OCI-LY3 (cell line): ENCODE data around the gene CDC42BPA.

Experiments
- H2AFZ ChIP-seq: fragments of 200-600, 300-600 bp; shearing (Covaris generic); 2 replicates; pipeline ENCODE4 v1.6.0; 2014; ENCODE audit warnings: antibody characterized with exemption, low read depth, low read length
- H3K27ac ChIP-seq: fragments of 200-600, 300-600 bp; sonication (generic); 2 replicates; pipeline ENCODE4 v1.5.1; 2014; ENCODE audit warnings: mild to moderate bottlenecking, low read length, moderate library complexity, mixed read lengths
- H3K27me3 ChIP-seq: fragments of 200-600, 300-600 bp; sonication (generic); 2 replicates; pipeline ENCODE4 v1.6.1; 2014; ENCODE audit warnings: low read depth, low read length, mixed read lengths
- H3K36me3 ChIP-seq: fragments of 200-600, 300-600 bp; sonication (generic); replicated peaks from 2 replicates; pipeline ENCODE3; 2014; ENCODE audit warnings: low read depth, low read length, mixed read lengths
- H3K4me1 ChIP-seq: fragments of 300-600, 200-600 bp; sonication (generic); 2 replicates; pipeline ENCODE4 v1.6.1; 2014; ENCODE audit warnings: low read length, mixed read lengths
- H3K4me2 ChIP-seq: fragments of 200-600, 300-600 bp; sonication (generic); 2 replicates; pipeline ENCODE4 v1.6.1; 2014; ENCODE audit warnings: low read length, mixed read lengths
- H3K4me3 ChIP-seq: fragments of 300-600, 200-600 bp; sonication (generic); 2 replicates; pipeline ENCODE4 v1.5.1; 2014; ENCODE audit warnings: antibody characterized with exemption, mild to moderate bottlenecking, low read length, moderate library complexity
- H3K79me2 ChIP-seq: fragments of 300-600, 200-600 bp; shearing (Covaris generic); 2 replicates; pipeline ENCODE4 v1.6.1; 2014; ENCODE audit warnings: mild to moderate bottlenecking, low read length, mixed read lengths
- H3K9ac ChIP-seq: fragments of 300-600, 200-600 bp; shearing (Covaris generic); 2 replicates; pipeline ENCODE4 v1.6.0; 2014; ENCODE audit warnings: mild to moderate bottlenecking, low read length, moderate library complexity
- H3K9me3 ChIP-seq: fragments of 200-600, 300-600 bp; shearing (Covaris generic); 2 replicates; pipeline ENCODE4 v1.6.1; 2014; ENCODE audit warnings: low read length, mixed read lengths; ENCODE audit not compliant: insufficient read depth
- H4K20me1 ChIP-seq: fragments of 200-600, 300-600 bp; sonication (generic); 2 replicates; pipeline ENCODE4 v1.6.1; 2016; ENCODE audit warnings: low read length, mixed read lengths; ENCODE audit not compliant: insufficient read depth
- EZH2phosphoT487 ChIP-seq: fragments of 200-600 bp; shearing (Covaris generic); IDR thresholded peaks from 2 replicates; pipeline ENCODE4 v1.6.1; 2018; ENCODE audit warnings: antibody characterized with exemption, mixed run types, low read depth
- TF ChIP-seq, protein P1 (sequence below): fragments of 200-600, 300-600 bp; sonication (generic); IDR thresholded peaks from 2 replicates; pipeline ENCODE4 v1.5.1; 2014; ENCODE audit warnings: antibody characterized with exemption, low read length, low read depth

The CDC42BPA gene

DNA sequence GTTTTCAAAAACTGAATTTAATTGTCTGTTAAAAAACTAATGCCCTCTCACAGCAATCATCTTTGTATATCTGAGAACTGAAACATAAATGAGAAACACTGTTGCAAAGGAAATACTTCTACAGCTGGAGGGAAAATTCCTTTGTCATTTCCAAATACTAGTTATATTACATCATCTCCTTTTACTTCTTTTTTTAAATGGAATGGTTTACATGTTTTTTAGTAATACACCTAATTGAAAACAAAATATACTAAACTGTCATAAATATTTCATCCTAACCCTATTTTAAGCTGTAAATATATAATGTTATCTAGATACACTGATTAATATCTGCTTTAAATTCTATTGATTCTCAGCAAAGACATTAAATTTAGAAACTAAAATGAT is 19.1 kb downstream of the CDC42BPA start:
- Histone ChIP-seq H3K4me3 (no peak overlapping the region), H2AFZ (no peak overlapping the region), H3K36me3 (no peaks in the 10 kb centered on the region), H3K4me2 (no peak overlapping the region), H3K79me2 (no peaks in the 10 kb centered on the region), H3K27ac (no peak overlapping the region), H3K9me3 (no peaks in the 10 kb centered on the region), H3K4me1 (no peaks in the 10 kb centered on the region), H3K27me3 (0 out of 2 replicates have a peak, but pooled peaks cover 3% of the 10 kb centered on the region), H4K20me1 (no peaks in the 10 kb centered on the region), H3K9ac (no peak overlapping the region)
- TF ChIP-seq, protein P1, sequence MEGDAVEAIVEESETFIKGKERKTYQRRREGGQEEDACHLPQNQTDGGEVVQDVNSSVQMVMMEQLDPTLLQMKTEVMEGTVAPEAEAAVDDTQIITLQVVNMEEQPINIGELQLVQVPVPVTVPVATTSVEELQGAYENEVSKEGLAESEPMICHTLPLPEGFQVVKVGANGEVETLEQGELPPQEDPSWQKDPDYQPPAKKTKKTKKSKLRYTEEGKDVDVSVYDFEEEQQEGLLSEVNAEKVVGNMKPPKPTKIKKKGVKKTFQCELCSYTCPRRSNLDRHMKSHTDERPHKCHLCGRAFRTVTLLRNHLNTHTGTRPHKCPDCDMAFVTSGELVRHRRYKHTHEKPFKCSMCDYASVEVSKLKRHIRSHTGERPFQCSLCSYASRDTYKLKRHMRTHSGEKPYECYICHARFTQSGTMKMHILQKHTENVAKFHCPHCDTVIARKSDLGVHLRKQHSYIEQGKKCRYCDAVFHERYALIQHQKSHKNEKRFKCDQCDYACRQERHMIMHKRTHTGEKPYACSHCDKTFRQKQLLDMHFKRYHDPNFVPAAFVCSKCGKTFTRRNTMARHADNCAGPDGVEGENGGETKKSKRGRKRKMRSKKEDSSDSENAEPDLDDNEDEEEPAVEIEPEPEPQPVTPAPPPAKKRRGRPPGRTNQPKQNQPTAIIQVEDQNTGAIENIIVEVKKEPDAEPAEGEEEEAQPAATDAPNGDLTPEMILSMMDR, result no peak
- no peak for TF ChIP-seq EZH2phosphoT487

DNA sequence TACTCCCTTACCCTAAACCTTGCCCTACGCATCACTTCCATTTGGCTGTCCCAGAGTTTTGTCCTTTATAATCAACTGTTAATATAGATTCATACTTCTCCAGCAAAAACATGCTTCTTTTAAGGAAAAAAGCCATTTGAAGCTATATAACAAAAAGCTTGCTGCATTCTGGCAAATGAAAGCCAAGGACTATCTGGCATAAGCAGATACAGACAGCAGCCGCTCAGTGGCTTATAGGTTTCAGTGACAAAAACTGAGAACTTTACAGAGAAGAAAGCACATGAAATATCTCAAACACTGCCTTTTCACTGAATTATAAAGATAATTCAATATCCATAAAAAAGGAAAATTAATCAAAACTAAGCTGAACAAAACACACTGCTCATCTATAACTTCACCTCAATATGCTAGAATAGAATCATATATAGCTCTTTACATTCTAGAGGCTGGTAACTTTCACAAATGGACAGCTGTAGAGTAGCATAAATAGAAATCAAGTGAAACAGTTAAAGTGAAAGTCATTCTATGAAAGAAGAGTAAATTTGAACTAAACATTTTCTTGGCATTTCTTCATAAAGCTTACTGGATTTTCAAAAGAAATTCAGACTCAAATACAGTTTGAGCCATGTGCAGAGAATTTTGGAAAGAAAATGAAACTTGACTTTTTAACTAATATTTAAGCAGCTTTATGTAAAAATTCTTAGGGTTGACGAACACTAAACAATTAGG is 19.6 kb downstream of the CDC42BPA start:
- Histone ChIP-seq H3K9me3 (no peaks in the 10 kb centered on the region), H3K4me2 (no peak overlapping the region), H3K27me3 (0 out of 2 replicates have a peak, but pooled peaks cover 3% of the 10 kb centered on the region), H4K20me1 (no peaks in the 10 kb centered on the region), H2AFZ (no peak overlapping the region), H3K4me3 (no peak overlapping the region), H3K27ac (no peak overlapping the region), H3K9ac (no peak overlapping the region), H3K36me3 (no peaks in the 10 kb centered on the region), H3K4me1 (no peaks in the 10 kb centered on the region), H3K79me2 (no peaks in the 10 kb centered on the region)
- TF ChIP-seq EZH2phosphoT487, result no peak
- TF ChIP-seq, protein P1, result no peak

GRCh38 chr1:227297073-227297793 is 21.1 kb downstream of the CDC42BPA start:
- H3K9ac ChIP-seq, result no peak overlapping the region
- H3K4me3 ChIP-seq, result no peak overlapping the region
- H3K4me1 ChIP-seq, result no peaks in the 10 kb centered on the region
- H3K4me2 ChIP-seq, result no peak overlapping the region
- no peaks in the 10 kb centered on the region for H3K9me3 ChIP-seq
- TF ChIP-seq, protein P1, result no peak
- no peak for TF ChIP-seq EZH2phosphoT487
- no peaks in the 10 kb centered on the region for H4K20me1 ChIP-seq
- H3K27ac ChIP-seq, result no peak overlapping the region
- H2AFZ ChIP-seq, result no peak overlapping the region
- no peaks in the 10 kb centered on the region for H3K36me3 ChIP-seq
- no peaks in the 10 kb centered on the region for H3K79me2 ChIP-seq
- H3K27me3 ChIP-seq, result 0 out of 2 replicates have a peak, but pooled peaks cover 3% of the 10 kb centered on the region

DNA sequence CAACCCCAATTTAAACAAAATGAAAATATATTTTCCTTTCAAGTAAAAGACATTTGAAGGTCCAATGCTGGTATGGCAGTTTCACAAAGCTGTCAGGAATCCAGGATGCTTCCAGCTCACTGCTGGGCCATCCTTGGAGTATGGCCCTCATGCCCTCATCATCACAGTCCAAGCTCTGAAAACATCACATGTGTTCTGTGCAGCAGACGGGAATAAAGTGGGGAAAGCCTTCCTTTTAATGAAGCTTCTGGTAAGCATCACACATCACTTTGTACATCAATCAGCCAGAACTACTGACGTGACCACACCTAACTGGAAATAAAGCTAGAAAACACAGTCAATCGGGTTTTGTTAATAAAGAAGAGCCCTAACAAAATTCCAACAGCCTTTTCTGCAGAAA is 22.7 kb downstream of the CDC42BPA start:
- no peaks in the 10 kb centered on the region for H3K36me3 ChIP-seq
- no peak overlapping the region for H3K27ac ChIP-seq
- no peaks in the 10 kb centered on the region for H3K9me3 ChIP-seq
- no peak overlapping the region for H3K4me3 ChIP-seq
- no peak overlapping the region for H3K4me2 ChIP-seq
- no peak for TF ChIP-seq EZH2phosphoT487
- TF ChIP-seq, protein P1, result no peak
- no peak overlapping the region for H2AFZ ChIP-seq
- H3K27me3 ChIP-seq, result no peaks in the 10 kb centered on the region
- no peak overlapping the region for H3K9ac ChIP-seq
- no peaks in the 10 kb centered on the region for H3K79me2 ChIP-seq
- no peaks in the 10 kb centered on the region for H3K4me1 ChIP-seq
- no peaks in the 10 kb centered on the region for H4K20me1 ChIP-seq
